Prostate gland (tissue), 2 donors: ENCODE data around the gene SPA17. TPM values are rescaled to one million over a fixed set of nuclear protein-coding genes. Genes with fewer than 3 reads are reported as not detected.

Experiments
- DNase-seq: peaks from one replicate; pipeline ENCODE4 v3.0.0-alpha.2; 2019; ENCODE audit warnings: low spot score
- H3K27ac ChIP-seq, 2 donors: fragments of 200-600 bp; sonication (generic); 2 replicates each; pipeline ENCODE4 v1.5.1; 2017 to 2019
- H3K27me3 ChIP-seq: fragments of 200-600 bp; sonication (generic); replicated peaks from 2 replicates; pipeline ENCODE4 v1.5.1; 2019; ENCODE audit not compliant: insufficient read depth
- H3K36me3 ChIP-seq, 2 donors: fragments of 200-600 bp; sonication (generic); 1 replicate in 1 of 2; 2 replicates in 1 of 2; pipeline versions ENCODE4 v1.5.1 to v1.8.1; 2017 to 2019
- H3K4me1 ChIP-seq: fragments of 200-600 bp; sonication (generic); replicated peaks from 2 replicates; pipeline ENCODE4 v1.5.1; 2019
- H3K4me3 ChIP-seq, 2 donors: fragments of 200-600 bp; sonication (generic); 2 replicates each; pipeline ENCODE4 v1.5.1; 2017 to 2019
- H3K9me3 ChIP-seq: fragments of 200-600 bp; sonication (generic); 2 replicates; pipeline ENCODE4 v1.5.1; 2017
- POLR2A ChIP-seq: fragments of 450-650 bp; IDR thresholded peaks from one replicate; pipeline ENCODE4 v1.6.1; 2016; ENCODE audit warnings: antibody characterized with exemption, mild to moderate bottlenecking
- POLR2AphosphoS5 ChIP-seq: sonication (generic); formaldehyde crosslinking; IDR thresholded peaks from one replicate; pipeline ENCODE4 v1.6.1; 2017; ENCODE audit warnings: antibody characterized with exemption
- WGBS: methylation state at CpG from one replicate; pipeline ENCODE4 v1.1.5; 2018; 5-methylcytosine and 5-hydroxymethylcytosine counted together
- intact Hi-C: fragments of 100-400 bp; cut with DNase I; formaldehyde crosslinking; loops from one replicate; pipeline ENCODE4 v1.14.2; 2022
- total RNA-seq, 2 donors: library from RNA; depleted of rRNA; stranded (reverse); fragments of >200 nt; gene quantifications; one replicate each; pipeline ENCODE4 v1.1.0, GENCODE V29; 2016
- TF ChIP-seq, protein P1 (sequence below), 4 experiments: fragments of 200-600 bp in 2 of 4; fragments of 450-650 bp in 2 of 4; sonication (generic) in 2 of 4; IDR thresholded peaks; 1 replicate in 3 of 4; 2 replicates in 1 of 4; pipeline ENCODE4 v1.5.1; 2016 to 2019; ENCODE audit warnings: antibody characterized with exemption in 4 of 4, mild to moderate bottlenecking in 2 of 4, moderate library complexity in 2 of 4

The SPA17 gene
- total RNA-seq, 2 donors from 2014 or later: 14.7 to 20.8 TPM

DNA sequence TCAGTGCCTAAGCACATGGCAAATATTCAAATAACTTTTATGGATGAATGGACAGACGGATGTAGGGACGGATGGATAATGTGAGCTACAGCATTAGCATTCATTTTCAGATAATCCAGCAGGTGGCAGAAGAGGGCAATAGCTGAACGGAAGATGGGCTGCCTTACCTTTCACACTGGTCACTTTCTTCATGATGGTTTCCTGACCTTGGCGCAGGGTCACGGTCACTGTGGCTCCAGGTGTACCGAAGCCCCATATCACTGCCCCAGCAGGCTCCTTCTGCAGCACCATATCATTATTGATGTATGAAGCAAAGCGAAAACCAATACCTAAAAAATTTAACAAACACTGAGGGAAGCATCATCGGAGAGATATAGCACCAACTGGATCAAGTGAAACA, 4.5 kb upstream of the SPA17 start:
- peak; percentile 48 for DNase-seq
- intact Hi-C loops: loop anchor here (2.0 kb wide), 1 partner anchor 168 kb away; no protein-coding TSS in a partner anchor
- 19% methylated on average over 8 of the region's 8 CpGs for WGBS

GRCh38 chr11:124670732-124671131, 3.0 kb upstream of the SPA17 start:
- no peak for DNase-seq

More for the DNA sequence above, 4.5 kb upstream of the SPA17 start:
- Histone ChIP-seq H3K4me1 (no peaks in the 10 kb centered on the region), H3K36me3 (no peaks in the 10 kb centered on the region), H3K9me3 (no peaks in the 10 kb centered on the region), H3K27ac (no peak overlapping the region), H3K27me3 (no peaks in the 10 kb centered on the region), H3K4me3 (no peak overlapping the region)
- TF ChIP-seq POLR2AphosphoS5 (peak; percentile 19), POLR2A (no peak)
- TF ChIP-seq, protein P1, sequence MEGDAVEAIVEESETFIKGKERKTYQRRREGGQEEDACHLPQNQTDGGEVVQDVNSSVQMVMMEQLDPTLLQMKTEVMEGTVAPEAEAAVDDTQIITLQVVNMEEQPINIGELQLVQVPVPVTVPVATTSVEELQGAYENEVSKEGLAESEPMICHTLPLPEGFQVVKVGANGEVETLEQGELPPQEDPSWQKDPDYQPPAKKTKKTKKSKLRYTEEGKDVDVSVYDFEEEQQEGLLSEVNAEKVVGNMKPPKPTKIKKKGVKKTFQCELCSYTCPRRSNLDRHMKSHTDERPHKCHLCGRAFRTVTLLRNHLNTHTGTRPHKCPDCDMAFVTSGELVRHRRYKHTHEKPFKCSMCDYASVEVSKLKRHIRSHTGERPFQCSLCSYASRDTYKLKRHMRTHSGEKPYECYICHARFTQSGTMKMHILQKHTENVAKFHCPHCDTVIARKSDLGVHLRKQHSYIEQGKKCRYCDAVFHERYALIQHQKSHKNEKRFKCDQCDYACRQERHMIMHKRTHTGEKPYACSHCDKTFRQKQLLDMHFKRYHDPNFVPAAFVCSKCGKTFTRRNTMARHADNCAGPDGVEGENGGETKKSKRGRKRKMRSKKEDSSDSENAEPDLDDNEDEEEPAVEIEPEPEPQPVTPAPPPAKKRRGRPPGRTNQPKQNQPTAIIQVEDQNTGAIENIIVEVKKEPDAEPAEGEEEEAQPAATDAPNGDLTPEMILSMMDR (IDR thresholded peaks at IDR 0.05): peak; percentile 65 to 82 (median 74)

GRCh38 chr11:124672536-124673215, 1.0 kb upstream of the SPA17 start:
- peaks cover 3% of the 10 kb centered on the region for H3K4me1 ChIP-seq
- intact Hi-C loops: loop anchor here (2.0 kb wide), 1 partner anchor 90 kb away; the partner anchor contains the start of gene ESAM
- peak overlapping the region; percentile 54 to 55 for H3K4me3 ChIP-seq
- DNase-seq: no peak
- no peaks in the 10 kb centered on the region for H3K27me3 ChIP-seq
- no peak for TF ChIP-seq POLR2A
- TF ChIP-seq, protein P1 (IDR thresholded peaks at IDR 0.05): no peak
- TF ChIP-seq POLR2AphosphoS5: no peak
- peak overlapping the region; percentile 64 to 72 for H3K27ac ChIP-seq
- no peaks in the 10 kb centered on the region for H3K36me3 ChIP-seq
- 55% methylated on average over 7 of the region's 7 CpGs for WGBS
- H3K9me3 ChIP-seq: no peaks in the 10 kb centered on the region

More at GRCh38 chr11:124670732-124671131, 3.0 kb upstream of the SPA17 start:
- Histone ChIP-seq H3K4me1 (peaks cover 3% of the 10 kb centered on the region), H3K36me3 (no peaks in the 10 kb centered on the region), H3K4me3 (no peak overlapping the region), H3K9me3 (no peaks in the 10 kb centered on the region), H3K27ac (no peak overlapping the region), H3K27me3 (no peaks in the 10 kb centered on the region)
- TF ChIP-seq POLR2AphosphoS5 (no peak), POLR2A (no peak)
- TF ChIP-seq, protein P1 (IDR thresholded peaks at IDR 0.05): no peak
- intact Hi-C loops: no loop called here
- 62% methylated on average over 3 of the region's 3 CpGs for WGBS

DNA sequence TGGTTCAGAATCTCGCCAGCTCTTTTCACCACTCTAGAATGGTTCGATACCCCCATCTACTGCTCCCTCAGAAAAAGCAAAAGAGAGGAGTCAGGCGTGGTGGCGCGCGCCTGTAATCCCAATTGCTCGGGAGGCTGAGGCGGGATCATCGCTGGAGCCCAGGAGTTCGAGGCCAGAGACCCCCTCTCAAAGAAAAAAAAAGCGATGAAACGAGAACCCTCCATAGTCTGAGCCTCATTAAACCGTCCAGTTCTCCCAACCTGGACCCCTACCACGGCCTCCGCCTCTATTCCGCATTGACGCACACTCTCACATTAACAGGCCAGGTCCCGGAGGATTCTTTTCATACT, 439 bp downstream of the SPA17 start:
- 26% methylated on average over 18 of the region's 18 CpGs for WGBS

More for the DNA sequence above, 439 bp downstream of the SPA17 start:
- Histone ChIP-seq H3K4me1 (peaks cover 3% of the 10 kb centered on the region), H3K9me3 (no peaks in the 10 kb centered on the region), H3K4me3 (peak overlapping the region; percentile 54 to 55), H3K27ac (peak overlapping the region; percentile 64 to 72), H3K36me3 (no peaks in the 10 kb centered on the region), H3K27me3 (no peaks in the 10 kb centered on the region)
- TF ChIP-seq, protein P1 (IDR thresholded peaks at IDR 0.05): no peak
- TF ChIP-seq POLR2AphosphoS5: no peak
- TF ChIP-seq POLR2A: no peak
- intact Hi-C loops: no loop called here
- DNase-seq: no peak
